DOHH2 (cell line): ENCODE measurements around the gene BCAR3.

ENCODE experiments used
- EZH2phosphoT487 ChIP-seq: fragments of 200-600 bp; sonication (generic); IDR thresholded peaks from 2 replicates; pipeline ENCODE4 v1.6.1; 2017; ENCODE audit warnings: borderline replicate concordance, mild to moderate bottlenecking, antibody characterized with exemption, low read length, moderate library complexity, mixed read lengths
- TF ChIP-seq, protein P1 (sequence below): fragments of 200-600 bp; sonication (generic); IDR thresholded peaks from one replicate; pipeline ENCODE4 v1.5.1; 2014; ENCODE audit warnings: antibody characterized with exemption, mild to moderate bottlenecking, low read depth, low read length; ENCODE audit not compliant: poor library complexity, severe bottlenecking

DNA sequence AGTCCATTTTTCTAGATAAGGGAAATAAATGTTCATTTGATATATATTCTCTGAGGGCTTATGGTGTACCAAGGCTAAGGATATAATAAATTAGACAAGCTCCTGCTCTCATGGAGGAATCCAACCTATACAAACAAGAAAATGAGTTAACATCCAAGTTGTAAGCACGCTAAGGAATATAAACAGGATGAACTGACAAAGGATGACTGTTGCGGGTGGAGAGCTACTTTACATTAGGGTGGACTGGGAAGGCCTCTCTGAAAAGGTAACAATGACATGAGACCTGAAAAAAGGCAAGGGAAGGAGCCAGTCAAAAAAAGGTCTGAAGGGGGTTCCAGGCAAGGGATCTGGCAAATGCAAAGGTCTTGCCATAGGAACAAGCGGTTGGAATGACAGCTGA lies 3.1 kb downstream of the BCAR3 start:
- TF ChIP-seq, protein P1, sequence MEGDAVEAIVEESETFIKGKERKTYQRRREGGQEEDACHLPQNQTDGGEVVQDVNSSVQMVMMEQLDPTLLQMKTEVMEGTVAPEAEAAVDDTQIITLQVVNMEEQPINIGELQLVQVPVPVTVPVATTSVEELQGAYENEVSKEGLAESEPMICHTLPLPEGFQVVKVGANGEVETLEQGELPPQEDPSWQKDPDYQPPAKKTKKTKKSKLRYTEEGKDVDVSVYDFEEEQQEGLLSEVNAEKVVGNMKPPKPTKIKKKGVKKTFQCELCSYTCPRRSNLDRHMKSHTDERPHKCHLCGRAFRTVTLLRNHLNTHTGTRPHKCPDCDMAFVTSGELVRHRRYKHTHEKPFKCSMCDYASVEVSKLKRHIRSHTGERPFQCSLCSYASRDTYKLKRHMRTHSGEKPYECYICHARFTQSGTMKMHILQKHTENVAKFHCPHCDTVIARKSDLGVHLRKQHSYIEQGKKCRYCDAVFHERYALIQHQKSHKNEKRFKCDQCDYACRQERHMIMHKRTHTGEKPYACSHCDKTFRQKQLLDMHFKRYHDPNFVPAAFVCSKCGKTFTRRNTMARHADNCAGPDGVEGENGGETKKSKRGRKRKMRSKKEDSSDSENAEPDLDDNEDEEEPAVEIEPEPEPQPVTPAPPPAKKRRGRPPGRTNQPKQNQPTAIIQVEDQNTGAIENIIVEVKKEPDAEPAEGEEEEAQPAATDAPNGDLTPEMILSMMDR, result no peak
- TF ChIP-seq EZH2phosphoT487, result no peak
